ENCODE results near the gene NHEJ1. TPM values are rescaled to one million over a fixed set of nuclear protein-coding genes. Genes with fewer than 3 reads are reported as not detected.

The NHEJ1 gene
- total RNA-seq, 2 experiments from 2014 or later = 22.4 to 26.3 TPM

- no peak for DNase-seq
- Mint-ChIP-seq H3K4me1 (ENCODE audit: low read depth) (peaks cover 19% of the 10 kb centered on the region), H3K36me3 (ENCODE audit: low read depth) (no peaks in the 10 kb centered on the region), H3K9me3 (no peaks in the 10 kb centered on the region), H3K27me3 (peaks cover 52% of the 10 kb centered on the region), H3K4me3 (no peak overlapping the region), H3K27ac (no peak overlapping the region)
- no peak for ATAC-seq
- CTCF ChIA-PET = interaction anchor here (0.7 to 24.1 kb wide), 26 partner anchors 8 to 244 kb away, joined by 3 to 431 read pairs (median 5); partner anchors contain the start of gene NHEJ1
- TF ChIP-seq, protein P1, sequence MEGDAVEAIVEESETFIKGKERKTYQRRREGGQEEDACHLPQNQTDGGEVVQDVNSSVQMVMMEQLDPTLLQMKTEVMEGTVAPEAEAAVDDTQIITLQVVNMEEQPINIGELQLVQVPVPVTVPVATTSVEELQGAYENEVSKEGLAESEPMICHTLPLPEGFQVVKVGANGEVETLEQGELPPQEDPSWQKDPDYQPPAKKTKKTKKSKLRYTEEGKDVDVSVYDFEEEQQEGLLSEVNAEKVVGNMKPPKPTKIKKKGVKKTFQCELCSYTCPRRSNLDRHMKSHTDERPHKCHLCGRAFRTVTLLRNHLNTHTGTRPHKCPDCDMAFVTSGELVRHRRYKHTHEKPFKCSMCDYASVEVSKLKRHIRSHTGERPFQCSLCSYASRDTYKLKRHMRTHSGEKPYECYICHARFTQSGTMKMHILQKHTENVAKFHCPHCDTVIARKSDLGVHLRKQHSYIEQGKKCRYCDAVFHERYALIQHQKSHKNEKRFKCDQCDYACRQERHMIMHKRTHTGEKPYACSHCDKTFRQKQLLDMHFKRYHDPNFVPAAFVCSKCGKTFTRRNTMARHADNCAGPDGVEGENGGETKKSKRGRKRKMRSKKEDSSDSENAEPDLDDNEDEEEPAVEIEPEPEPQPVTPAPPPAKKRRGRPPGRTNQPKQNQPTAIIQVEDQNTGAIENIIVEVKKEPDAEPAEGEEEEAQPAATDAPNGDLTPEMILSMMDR (IDR thresholded peaks at IDR 0.05) = no peak
- intact Hi-C loops (cut with micrococcal nuclease) = loop anchor here (2.0 to 10.0 kb wide), 2 partner anchors 98 to 248 kb away; partner anchors contain the start of gene PTPRN
- POLR2A ChIA-PET = interaction anchor here (0.8 to 1.0 kb wide), 2 partner anchors 10 to 102 kb away, joined by 3 read pairs; no protein-coding TSS in a partner anchor
These were observed 103.5 kb downstream of the NHEJ1 start for GRCh38 chr2:219056896-219057708.

DNA sequence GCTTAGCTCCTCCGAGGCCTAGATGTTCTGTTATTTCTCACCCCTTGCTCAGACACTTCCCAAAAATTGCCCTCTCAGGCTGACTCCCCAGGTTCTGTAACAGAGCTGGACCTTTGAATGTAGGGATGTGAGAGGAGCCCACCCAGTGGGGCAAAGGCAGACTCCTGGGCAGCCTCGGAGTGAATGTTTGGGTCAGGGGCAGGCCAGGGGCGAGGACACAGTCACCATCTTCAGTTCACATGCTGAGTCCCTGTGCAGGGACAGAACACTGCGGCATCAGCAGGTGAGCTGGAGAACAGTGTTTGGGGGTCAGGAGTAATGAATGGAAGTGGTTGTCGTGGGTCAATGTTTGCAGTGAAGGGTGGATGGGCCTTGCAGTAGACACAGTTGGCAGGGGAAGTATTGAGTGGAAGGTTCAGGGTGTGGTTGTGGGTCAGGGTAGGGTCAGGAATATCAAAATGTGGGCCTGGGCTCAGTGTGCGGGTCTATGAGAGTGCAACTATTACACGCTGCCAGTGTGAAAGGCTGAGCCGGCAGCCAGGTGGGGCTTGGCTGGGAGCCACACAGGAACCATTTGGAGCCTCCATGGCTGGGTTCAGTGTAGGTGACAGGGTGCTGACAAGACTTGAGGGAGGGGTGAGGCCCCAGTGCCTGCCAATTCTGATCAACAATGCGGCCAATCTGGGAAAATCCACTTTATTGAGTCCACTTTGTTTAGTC is 104.3 kb downstream of the NHEJ1 start:
- ChIA-PET POLR2A (no interaction called here), CTCF (interaction anchor here (1.0 to 24.1 kb wide), 8 partner anchors 16 to 99 kb away, joined by 3 to 431 read pairs (median 8); partner anchors contain the start of gene NHEJ1)
- intact Hi-C loops (cut with micrococcal nuclease) = loop anchor here (2.0 to 10.0 kb wide), 2 partner anchors 98 to 248 kb away; partner anchors contain the start of gene PTPRN
- Mint-ChIP-seq H3K9me3 (no peaks in the 10 kb centered on the region), H3K36me3 (ENCODE audit: low read depth) (no peaks in the 10 kb centered on the region), H3K4me1 (ENCODE audit: low read depth) (peaks cover 18% of the 10 kb centered on the region), H3K4me3 (no peak overlapping the region), H3K27me3 (peaks cover 46% of the 10 kb centered on the region), H3K27ac (no peak overlapping the region)
- DNase-seq (no peak), ATAC-seq (no peak)
- TF ChIP-seq, protein P1 (IDR thresholded peaks at IDR 0.05) = no peak

GRCh38 chr2:219054956-219055903 is 105.4 kb downstream of the NHEJ1 start:
- POLR2A ChIA-PET = no interaction called here

GRCh38 chr2:219049282-219049681 is 111.3 kb downstream of the NHEJ1 start:
- Mint-ChIP-seq H3K9me3 (no peaks in the 10 kb centered on the region), H3K4me1 (ENCODE audit: low read depth) (no peaks in the 10 kb centered on the region), H3K4me3 (no peak overlapping the region), H3K36me3 (ENCODE audit: low read depth) (no peaks in the 10 kb centered on the region), H3K27ac (no peak overlapping the region), H3K27me3 (peaks cover 44% of the 10 kb centered on the region)
- DNase-seq (no peak), ATAC-seq (no peak)
- intact Hi-C loops (cut with micrococcal nuclease) = no loop called here
- TF ChIP-seq, protein P1 (IDR thresholded peaks at IDR 0.05) = no peak
- POLR2A ChIA-PET = no interaction called here
- CTCF ChIA-PET = interaction anchor here (1.2 kb wide), 1 partner anchor 9 kb away, joined by 4 read pairs; no protein-coding TSS in a partner anchor

More at GRCh38 chr2:219054956-219055903, 105.4 kb downstream of the NHEJ1 start:
- peaks cover 17% of the 10 kb centered on the region for H3K4me1 Mint-ChIP-seq (ENCODE audit: low read depth)
- no peaks in the 10 kb centered on the region for H3K36me3 Mint-ChIP-seq (ENCODE audit: low read depth)
- CTCF ChIA-PET = interaction anchor here (1.1 to 24.1 kb wide), 6 partner anchors 17 to 100 kb away, joined by 3 to 431 read pairs (median 8); partner anchors contain the start of gene NHEJ1
- peaks cover 48% of the 10 kb centered on the region for H3K27me3 Mint-ChIP-seq
- no peak overlapping the region for H3K27ac Mint-ChIP-seq
- intact Hi-C loops (cut with micrococcal nuclease) = loop anchor here (10.0 kb wide), 1 partner anchor 250 kb away; the partner anchor contains the start of gene PTPRN
- TF ChIP-seq, protein P1 (IDR thresholded peaks at IDR 0.05) = no peak
- no peaks in the 10 kb centered on the region for H3K9me3 Mint-ChIP-seq
- no peak for DNase-seq
- ATAC-seq = no peak
- no peak overlapping the region for H3K4me3 Mint-ChIP-seq

Data from activated CD8-positive, alpha-beta T cell treated with anti-CD3 and anti-CD28 coated beads for 36 hours (primary cell).